Uterus (tissue), 4 donors: ENCODE measurements around the gene CBLL2. TPM values are rescaled to one million over a fixed set of nuclear protein-coding genes. Genes with fewer than 3 reads are reported as not detected.

Experiments used
- DNase-seq, 2 donors: peaks; one replicate each; pipeline ENCODE4 v3.0.0-alpha.2; 2019 to 2020
- H3K27ac ChIP-seq, 2 donors: fragments of 200-600 bp; sonication (generic); 1 replicate in 1 of 2; 2 replicates in 1 of 2; pipeline ENCODE4 v1.5.1; 2016 to 2018
- H3K27me3 ChIP-seq, 2 donors: fragments of 200-600 bp; sonication (generic); one replicate each; pipeline ENCODE4 v1.5.1; 2018 to 2019; ENCODE audit warnings: control low read depth in 1 of 2
- H3K36me3 ChIP-seq, 2 donors: fragments of 200-600 bp; sonication (generic); one replicate each; pipeline ENCODE4 v1.5.1; 2019; ENCODE audit warnings: control low read depth in 1 of 2
- H3K4me1 ChIP-seq, 2 donors: fragments of 200-600 bp; sonication (generic); one replicate each; pipeline ENCODE4 v1.5.1; 2018 to 2019; ENCODE audit warnings: control low read depth in 1 of 2
- H3K4me3 ChIP-seq, 2 donors: fragments of 200-600 bp; sonication (generic); 1 replicate in 1 of 2; 2 replicates in 1 of 2; pipeline ENCODE4 v1.5.1; 2018 to 2019; ENCODE audit warnings: mild to moderate bottlenecking in 1 of 2
- H3K9me3 ChIP-seq, 2 donors: fragments of 200-600 bp; sonication (generic); one replicate each; pipeline ENCODE4 v1.5.1; 2019; ENCODE audit warnings: control low read depth in 1 of 2
- POLR2A ChIP-seq, 2 donors: fragments of 450-650 bp; IDR thresholded peaks; one replicate each; pipeline ENCODE4 v1.6.1; 2016; ENCODE audit warnings: antibody characterized with exemption in 2 of 2, mild to moderate bottlenecking in 1 of 2, moderate library complexity in 1 of 2
- intact Hi-C: fragments of 100-400 bp; cut with DNase I; formaldehyde crosslinking; loops from one replicate; pipeline ENCODE4 v1.15.1; 2023; ENCODE audit warnings: low total_unique reads
- total RNA-seq, 4 donors: library from RNA; depleted of rRNA in 3 of 4; stranded (reverse); fragments of >200 nt in 3 of 4; gene quantifications; one replicate each; pipeline versions ENCODE4 v1.1.0 to v1.2.4, GENCODE V29; 2014 to 2023
- TF ChIP-seq, protein P1 (sequence below), 4 experiments: fragments of 200-600 bp in 2 of 4; fragments of 450-650 bp in 2 of 4; sonication (generic) in 2 of 4; IDR thresholded peaks; one replicate each; pipeline ENCODE4 v1.5.1; 2016 to 2019; ENCODE audit warnings: antibody characterized with exemption in 4 of 4, mild to moderate bottlenecking in 2 of 4, moderate library complexity in 1 of 4
- donor health status: DM: yes; HTN: yes; CAD: no.

The CBLL2 gene
- total RNA-seq, 4 donors from 2014 or later = 0.49 TPM; not detected in 3

DNA sequence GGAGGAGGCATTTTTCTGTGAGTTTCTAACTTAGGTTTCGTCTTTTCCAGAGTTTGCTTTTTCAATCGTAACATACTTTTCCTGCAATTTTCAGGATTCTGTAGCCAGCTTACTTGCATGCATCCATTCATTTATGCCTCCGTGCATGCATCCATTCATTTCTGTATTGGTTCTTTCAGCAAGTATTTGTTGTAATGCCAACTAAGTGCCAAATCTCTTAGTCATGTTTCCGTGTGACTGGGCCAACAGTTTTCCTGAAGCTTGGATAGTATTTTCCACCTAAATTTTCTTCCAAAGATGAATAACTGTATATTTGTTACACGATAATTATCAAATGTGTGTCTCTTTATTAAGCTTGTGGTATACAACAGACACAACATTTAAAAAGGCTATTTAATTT is 41.5 kb downstream of the CBLL2 start:
- Histone ChIP-seq H3K27me3 (no peaks in the 10 kb centered on the region), H3K36me3 (no peaks in the 10 kb centered on the region), H3K4me1 (no peaks in the 10 kb centered on the region), H3K4me3 (no peak overlapping the region), H3K9me3 (no peaks in the 10 kb centered on the region), H3K27ac (no peak overlapping the region)
- no peak for TF ChIP-seq POLR2A (IDR thresholded peaks at IDR 0.05)
- TF ChIP-seq, protein P1, sequence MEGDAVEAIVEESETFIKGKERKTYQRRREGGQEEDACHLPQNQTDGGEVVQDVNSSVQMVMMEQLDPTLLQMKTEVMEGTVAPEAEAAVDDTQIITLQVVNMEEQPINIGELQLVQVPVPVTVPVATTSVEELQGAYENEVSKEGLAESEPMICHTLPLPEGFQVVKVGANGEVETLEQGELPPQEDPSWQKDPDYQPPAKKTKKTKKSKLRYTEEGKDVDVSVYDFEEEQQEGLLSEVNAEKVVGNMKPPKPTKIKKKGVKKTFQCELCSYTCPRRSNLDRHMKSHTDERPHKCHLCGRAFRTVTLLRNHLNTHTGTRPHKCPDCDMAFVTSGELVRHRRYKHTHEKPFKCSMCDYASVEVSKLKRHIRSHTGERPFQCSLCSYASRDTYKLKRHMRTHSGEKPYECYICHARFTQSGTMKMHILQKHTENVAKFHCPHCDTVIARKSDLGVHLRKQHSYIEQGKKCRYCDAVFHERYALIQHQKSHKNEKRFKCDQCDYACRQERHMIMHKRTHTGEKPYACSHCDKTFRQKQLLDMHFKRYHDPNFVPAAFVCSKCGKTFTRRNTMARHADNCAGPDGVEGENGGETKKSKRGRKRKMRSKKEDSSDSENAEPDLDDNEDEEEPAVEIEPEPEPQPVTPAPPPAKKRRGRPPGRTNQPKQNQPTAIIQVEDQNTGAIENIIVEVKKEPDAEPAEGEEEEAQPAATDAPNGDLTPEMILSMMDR (IDR thresholded peaks at IDR 0.05) = no peak
- no peak for DNase-seq
- intact Hi-C loops = no loop called here

- intact Hi-C loops = no loop called here
- Histone ChIP-seq H3K9me3 (no peaks in the 10 kb centered on the region), H3K4me1 (no peaks in the 10 kb centered on the region)
Observed at GRCh38 chrX:22314692-22315091, 42.0 kb downstream of the CBLL2 start.

DNA sequence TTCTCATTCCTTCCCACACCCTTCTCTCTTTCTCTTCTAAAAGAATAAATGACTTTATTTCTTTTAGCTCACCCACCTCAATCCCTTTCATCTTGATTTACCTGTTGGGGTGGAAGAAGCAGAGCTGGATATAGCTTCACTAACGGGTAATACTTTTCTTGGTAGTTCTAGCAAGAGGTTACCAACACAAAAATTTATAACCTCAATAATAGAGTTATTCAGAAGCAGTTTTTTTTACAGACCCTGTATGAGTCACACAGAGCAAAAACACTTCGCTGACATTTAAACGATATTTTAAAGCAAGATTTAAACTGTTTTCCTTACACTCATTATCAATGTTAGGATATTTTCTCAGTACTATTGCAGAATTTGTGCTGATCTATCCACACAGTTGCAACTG is 42.4 kb downstream of the CBLL2 start:
- H3K27me3 ChIP-seq = no peaks in the 10 kb centered on the region
- TF ChIP-seq, protein P1 (IDR thresholded peaks at IDR 0.05) = no peak
- TF ChIP-seq POLR2A (IDR thresholded peaks at IDR 0.05) = no peak
- no peaks in the 10 kb centered on the region for H3K9me3 ChIP-seq
- no peak overlapping the region for H3K4me3 ChIP-seq
- DNase-seq = no peak
- no peaks in the 10 kb centered on the region for H3K4me1 ChIP-seq
- intact Hi-C loops = no loop called here
- no peaks in the 10 kb centered on the region for H3K36me3 ChIP-seq
- no peak overlapping the region for H3K27ac ChIP-seq

More at GRCh38 chrX:22314692-22315091, 42.0 kb downstream of the CBLL2 start:
- no peak overlapping the region for H3K27ac ChIP-seq
- DNase-seq = peak in 1 of 2 donors; percentile 17
- no peaks in the 10 kb centered on the region for H3K27me3 ChIP-seq
- no peak for TF ChIP-seq POLR2A (IDR thresholded peaks at IDR 0.05)
- TF ChIP-seq, protein P1 (IDR thresholded peaks at IDR 0.05) = no peak
- no peaks in the 10 kb centered on the region for H3K36me3 ChIP-seq
- H3K4me3 ChIP-seq = no peak overlapping the region

DNA sequence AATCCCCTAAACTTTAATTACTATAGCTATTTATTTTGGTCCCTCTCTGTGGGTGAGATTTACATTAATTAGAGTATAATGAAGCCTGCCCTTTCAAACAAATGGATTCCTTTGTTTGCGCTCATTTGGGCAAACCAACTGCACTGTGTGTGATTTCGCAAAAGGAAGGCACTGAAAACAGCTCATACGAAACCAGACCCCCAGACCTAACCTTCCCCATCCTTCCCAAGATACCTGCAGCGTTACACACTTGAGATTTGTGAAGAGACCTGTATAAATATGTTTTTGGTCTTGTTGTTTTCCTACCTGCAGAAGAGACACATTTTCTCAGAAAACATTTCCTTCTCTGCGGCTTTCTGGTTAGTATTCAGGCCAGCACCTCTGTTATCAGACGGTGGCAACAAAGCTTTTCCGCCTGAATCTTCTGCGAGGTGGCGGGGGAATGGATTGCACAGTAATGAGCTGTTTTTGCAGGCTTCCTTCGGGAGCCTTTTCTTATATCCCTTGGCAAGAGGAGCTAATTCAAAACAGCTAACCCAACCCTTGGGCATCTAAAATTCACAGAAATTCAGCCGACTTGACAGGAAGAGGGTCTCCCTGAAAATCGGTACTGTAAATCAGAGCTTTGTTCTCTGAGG is 47.6 kb downstream of the CBLL2 start:
- H3K27me3 ChIP-seq = no peaks in the 10 kb centered on the region
- no peaks in the 10 kb centered on the region for H3K9me3 ChIP-seq
- intact Hi-C loops = no loop called here
- TF ChIP-seq POLR2A (IDR thresholded peaks at IDR 0.05) = no peak
- TF ChIP-seq, protein P1 (IDR thresholded peaks at IDR 0.05) = no peak
- no peak overlapping the region for H3K4me3 ChIP-seq
- no peaks in the 10 kb centered on the region for H3K4me1 ChIP-seq
- no peak overlapping the region for H3K27ac ChIP-seq
- no peak for DNase-seq
- H3K36me3 ChIP-seq = no peaks in the 10 kb centered on the region

DNA sequence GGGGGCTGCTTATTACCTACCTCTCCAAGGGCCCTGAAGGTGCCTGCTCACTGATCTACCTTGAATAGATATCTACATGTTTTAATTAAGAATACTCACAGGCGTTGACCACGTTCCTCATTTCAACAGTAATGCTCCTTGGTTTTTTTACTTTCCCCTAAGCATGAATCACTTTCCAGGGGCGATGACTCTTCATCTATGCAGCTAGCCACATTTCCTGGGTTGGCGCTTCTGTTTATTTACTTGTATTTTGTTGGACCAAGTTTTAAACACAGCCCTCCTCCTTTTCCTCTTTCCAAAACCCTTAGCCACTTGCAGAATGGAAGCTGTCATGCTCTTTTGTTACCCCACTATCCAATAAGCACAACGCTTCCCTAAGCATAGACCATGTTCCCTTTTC is 50.8 kb downstream of the CBLL2 start:
- H3K4me3 ChIP-seq = no peak overlapping the region
- H3K36me3 ChIP-seq = no peaks in the 10 kb centered on the region
- no peaks in the 10 kb centered on the region for H3K9me3 ChIP-seq
- H3K27ac ChIP-seq = no peak overlapping the region
- no peaks in the 10 kb centered on the region for H3K27me3 ChIP-seq
- DNase-seq = no peak
- TF ChIP-seq, protein P1 (IDR thresholded peaks at IDR 0.05) = no peak
- no peak for TF ChIP-seq POLR2A (IDR thresholded peaks at IDR 0.05)
- no peaks in the 10 kb centered on the region for H3K4me1 ChIP-seq
- intact Hi-C loops = no loop called here

Other genes with a start within 250 kb of the CBLL2 start
- gene PHEX, start 240.6 kb upstream of the CBLL2 start, total RNA-seq = 1 to 10 TPM; 1.5 to 4.3 (median 2.3) TPM